Lower leg skin (tissue), 3 donors: ENCODE results near the gene MEIS2.

ENCODE experiments used
- POLR2A ChIP-seq, 2 donors: fragments of 450-650 bp; IDR thresholded peaks; one replicate each; pipeline ENCODE4 v1.6.1; 2016 to 2017; ENCODE audit warnings: antibody characterized with exemption in 2 of 2, mild to moderate bottlenecking in 1 of 2, moderate library complexity in 1 of 2
- TF ChIP-seq, protein P1 (sequence below), 3 donors: fragments of 450-650 bp; IDR thresholded peaks; one replicate each; pipeline ENCODE4 v1.5.1; 2016; ENCODE audit warnings: antibody characterized with exemption in 3 of 3, mild to moderate bottlenecking in 3 of 3, moderate library complexity in 2 of 3

DNA sequence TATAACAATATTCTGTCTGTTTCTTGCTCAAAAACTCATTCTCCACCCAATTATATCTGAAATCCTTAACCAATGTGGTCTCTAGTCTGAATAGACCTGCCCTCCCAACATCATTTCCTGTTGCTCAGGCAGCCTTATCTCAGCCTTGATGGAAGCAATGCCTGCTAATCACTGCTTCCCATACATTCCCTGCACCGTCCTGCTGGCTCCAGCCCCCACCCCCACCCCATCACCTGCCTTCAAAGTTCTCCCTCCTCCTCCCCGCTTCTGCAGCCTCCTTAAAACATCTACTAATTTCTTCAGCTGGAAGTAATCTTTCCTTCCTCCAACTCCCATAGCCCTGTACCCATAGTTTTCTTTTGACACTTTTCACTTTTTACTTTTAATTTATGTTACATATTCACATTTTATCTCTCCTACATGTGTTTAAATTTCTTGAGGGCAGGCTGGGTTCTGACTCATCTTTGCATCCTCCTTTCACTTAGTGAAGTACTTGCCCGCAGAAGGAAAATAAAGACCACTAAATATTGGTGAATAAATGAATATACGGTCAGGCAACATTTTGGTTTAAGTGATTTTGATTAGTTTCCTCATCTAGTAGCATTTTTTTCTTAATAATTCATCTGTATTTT lies 98.2 kb downstream of the MEIS2 start:
- no peak for TF ChIP-seq POLR2A (IDR thresholded peaks at IDR 0.05)
- TF ChIP-seq, protein P1, sequence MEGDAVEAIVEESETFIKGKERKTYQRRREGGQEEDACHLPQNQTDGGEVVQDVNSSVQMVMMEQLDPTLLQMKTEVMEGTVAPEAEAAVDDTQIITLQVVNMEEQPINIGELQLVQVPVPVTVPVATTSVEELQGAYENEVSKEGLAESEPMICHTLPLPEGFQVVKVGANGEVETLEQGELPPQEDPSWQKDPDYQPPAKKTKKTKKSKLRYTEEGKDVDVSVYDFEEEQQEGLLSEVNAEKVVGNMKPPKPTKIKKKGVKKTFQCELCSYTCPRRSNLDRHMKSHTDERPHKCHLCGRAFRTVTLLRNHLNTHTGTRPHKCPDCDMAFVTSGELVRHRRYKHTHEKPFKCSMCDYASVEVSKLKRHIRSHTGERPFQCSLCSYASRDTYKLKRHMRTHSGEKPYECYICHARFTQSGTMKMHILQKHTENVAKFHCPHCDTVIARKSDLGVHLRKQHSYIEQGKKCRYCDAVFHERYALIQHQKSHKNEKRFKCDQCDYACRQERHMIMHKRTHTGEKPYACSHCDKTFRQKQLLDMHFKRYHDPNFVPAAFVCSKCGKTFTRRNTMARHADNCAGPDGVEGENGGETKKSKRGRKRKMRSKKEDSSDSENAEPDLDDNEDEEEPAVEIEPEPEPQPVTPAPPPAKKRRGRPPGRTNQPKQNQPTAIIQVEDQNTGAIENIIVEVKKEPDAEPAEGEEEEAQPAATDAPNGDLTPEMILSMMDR (IDR thresholded peaks at IDR 0.05): no peak
